H1 (cell line): ENCODE results near the gene VAT1L. TPM values are rescaled to one million over a fixed set of nuclear protein-coding genes. Genes with fewer than 3 reads are reported as not detected.

Source experiments
- CTCF ChIA-PET: fragments of 300-600 bp; sonication (Branson Sonifier 250); formaldehyde crosslinking; loops from one replicate; lab custom pipeline; 2021; ENCODE audit not compliant: partially characterized antibody; lab: Charles Lee
- POLR2A ChIA-PET: fragments of 300-600 bp; sonication (Branson Sonifier 250); formaldehyde crosslinking; loops from one replicate; lab custom pipeline; 2021; ENCODE audit warnings: inconsistent platforms; ENCODE audit not compliant: partially characterized antibody; lab: Charles Lee
- DNase-seq, 2 experiments: peaks; one replicate each; pipeline versions ENCODE4 v3.0.0 to v3.0.0-alpha.2; 2010 to 2022; ENCODE audit warnings: low spot score in 2 of 2, low read depth in 1 of 2, mixed read lengths in 1 of 2
- FAIRE-seq: peaks from 2 replicates; lab custom pipeline; 2011; peaks lifted over from hg19 to GRCh38; lab: Jason Lieb, UNC
- H2AFZ ChIP-seq: 2 replicates; pipeline ENCODE4 v1.8.1; 2012; ENCODE audit warnings: low read length, inconsistent platforms
- H2AK5ac ChIP-seq: 2 replicates; pipeline ENCODE4 v1.6.1; 2013; ENCODE audit warnings: low read depth, low read length
- H2BK120ac ChIP-seq: replicated peaks from 2 replicates; pipeline ENCODE3; 2013; ENCODE audit warnings: low read depth, low read length, inconsistent platforms
- H2BK12ac ChIP-seq: 2 replicates; pipeline ENCODE4 v1.6.1; 2013; ENCODE audit warnings: low read depth, low read length
- H2BK15ac ChIP-seq: 2 replicates; pipeline ENCODE4 v1.6.1; 2013; ENCODE audit warnings: low read length
- H2BK20ac ChIP-seq: 2 replicates; pipeline ENCODE4 v1.6.1; 2013; ENCODE audit warnings: low read length
- H2BK5ac ChIP-seq: 2 replicates; pipeline ENCODE4 v1.6.1; 2013; ENCODE audit warnings: low read depth, low read length
- H3K14ac ChIP-seq: 2 replicates; pipeline ENCODE4 v1.6.1; 2013; ENCODE audit warnings: inconsistent platforms; ENCODE audit not compliant: insufficient read length
- H3K18ac ChIP-seq: 2 replicates; pipeline ENCODE4 v1.6.1; 2013; ENCODE audit warnings: low read length; ENCODE audit errors: extremely low read depth
- H3K23ac ChIP-seq: 2 replicates; pipeline ENCODE4 v1.6.1; 2013; ENCODE audit warnings: inconsistent platforms; ENCODE audit not compliant: insufficient read length
- H3K23me2 ChIP-seq: 2 replicates; pipeline ENCODE4 v1.6.1; 2013; ENCODE audit warnings: low read depth, low read length
- H3K27ac ChIP-seq: 2 replicates; pipeline ENCODE4 v1.6.1; 2011; ENCODE audit warnings: low read depth, low read length, inconsistent platforms
- H3K27me3 ChIP-seq, 4 experiments: replicated peaks in 1 of 4; 1 replicate in 1 of 4; 2 replicates in 3 of 4; pipeline versions ENCODE4 v1.6.1 to v1.8.1; 2011 to 2013; ENCODE audit warnings: low read length in 3 of 4, mild to moderate bottlenecking in 3 of 4, inconsistent platforms in 2 of 4, mixed read lengths in 2 of 4, moderate library complexity in 1 of 4; ENCODE audit not compliant: control insufficient read depth in 3 of 4, insufficient read depth in 3 of 4; ENCODE audit errors: extremely low read depth in 1 of 4
- H3K36me3 ChIP-seq, 4 experiments: 2 replicates each; pipeline versions ENCODE4 v1.6.1 to v1.8.1; 2011 to 2013; ENCODE audit warnings: mild to moderate bottlenecking in 4 of 4, low read length in 3 of 4, moderate library complexity in 2 of 4, control low read depth in 1 of 4, inconsistent platforms in 1 of 4; ENCODE audit not compliant: insufficient read depth in 4 of 4, control insufficient read depth in 2 of 4
- H3K4ac ChIP-seq: replicated peaks from 2 replicates; pipeline ENCODE3; 2013; ENCODE audit warnings: low read length, low read depth, mixed read lengths, inconsistent platforms; ENCODE audit not compliant: insufficient read length
- H3K4me1 ChIP-seq, 4 experiments: replicated peaks in 1 of 4; 1 replicate in 1 of 4; 2 replicates in 3 of 4; pipeline versions ENCODE4 v1.6.1 to v1.8.1; 2011 to 2013; ENCODE audit warnings: low read length in 3 of 4, inconsistent platforms in 2 of 4, mixed read lengths in 1 of 4; ENCODE audit not compliant: insufficient read depth in 4 of 4, control insufficient read depth in 3 of 4
- H3K4me2 ChIP-seq, 2 experiments: 2 replicates each; pipeline versions ENCODE4 v1.6.1 to v1.8.1; 2011 to 2013; ENCODE audit warnings: low read depth in 2 of 2, low read length in 2 of 2, control low read depth in 1 of 2, inconsistent platforms in 1 of 2, mild to moderate bottlenecking in 1 of 2; ENCODE audit not compliant: insufficient read depth in 1 of 2
- H3K4me3 ChIP-seq, 4 experiments: fragments of 200-600, 300-600 bp in 1 of 4; sonication (generic), shearing (Covaris generic), sonication (Bioruptor Twin) in 1 of 4; 2 replicates each; pipeline versions ENCODE4 v1.5.1 to v1.8.1; 2011 to 2016; ENCODE audit warnings: low read length in 4 of 4, low read depth in 3 of 4, control low read depth in 2 of 4, inconsistent platforms in 2 of 4, mild to moderate bottlenecking in 2 of 4, mixed read lengths in 1 of 4, moderate library complexity in 1 of 4; ENCODE audit not compliant: insufficient read depth in 2 of 4; ENCODE audit errors: extremely low read depth in 1 of 4
- H3K56ac ChIP-seq: replicated peaks from 2 replicates; pipeline ENCODE3; 2013; ENCODE audit warnings: low read depth, mild to moderate bottlenecking, mixed read lengths, low read length, inconsistent platforms; ENCODE audit not compliant: insufficient read length
- H3K79me1 ChIP-seq: 2 replicates; pipeline ENCODE4 v1.6.1; 2013; ENCODE audit warnings: low read depth, low read length, control low read depth
- H3K79me2 ChIP-seq, 2 experiments: 2 replicates each; pipeline versions ENCODE4 v1.6.1 to v1.8.1; 2012 to 2013; ENCODE audit warnings: low read length in 2 of 2, mild to moderate bottlenecking in 2 of 2, inconsistent platforms in 1 of 2; ENCODE audit not compliant: insufficient read depth in 2 of 2, control insufficient read depth in 1 of 2
- H3K9ac ChIP-seq, 4 experiments: replicated peaks in 1 of 4; 1 replicate in 1 of 4; 2 replicates in 3 of 4; pipeline versions ENCODE4 v1.6.1 to v1.8.1; 2011 to 2013; ENCODE audit warnings: low read depth in 3 of 4, low read length in 3 of 4, control low read depth in 2 of 4, mild to moderate bottlenecking in 2 of 4, moderate library complexity in 2 of 4, inconsistent platforms in 1 of 4; ENCODE audit errors: extremely low read depth in 1 of 4
- H3K9me3 ChIP-seq, 2 experiments: 2 replicates each; pipeline versions ENCODE4 v1.6.1 to v1.8.1; 2012 to 2013; ENCODE audit warnings: mild to moderate bottlenecking in 2 of 2, moderate library complexity in 2 of 2, control low read depth in 1 of 2, inconsistent platforms in 1 of 2, low read depth in 1 of 2, low read length in 1 of 2, mixed read lengths in 1 of 2; ENCODE audit not compliant: insufficient read depth in 2 of 2
- H4K20me1 ChIP-seq, 2 experiments: replicated peaks in 1 of 2; 2 replicates each; pipeline versions ENCODE3 to v1.8.1; 2011 to 2013; ENCODE audit warnings: inconsistent platforms in 2 of 2, low read length in 2 of 2, mild to moderate bottlenecking in 1 of 2; ENCODE audit not compliant: insufficient read depth in 2 of 2, control insufficient read depth in 1 of 2
- H4K5ac ChIP-seq: 2 replicates; pipeline ENCODE4 v1.6.1; 2013; ENCODE audit warnings: low read length, low read depth, mixed read lengths, inconsistent platforms; ENCODE audit not compliant: insufficient read length
- H4K8ac ChIP-seq: 2 replicates; pipeline ENCODE4 v1.8.0; 2013; ENCODE audit warnings: mild to moderate bottlenecking, moderate library complexity, low read length, inconsistent platforms; ENCODE audit not compliant: insufficient read depth; ENCODE audit errors: extremely low read depth
- H4K91ac ChIP-seq: replicated peaks from 2 replicates; pipeline ENCODE3; 2013; ENCODE audit warnings: low read length, mixed read lengths, inconsistent platforms; ENCODE audit not compliant: insufficient read length
- BACH1 ChIP-seq: IDR thresholded peaks from 2 replicates; pipeline ENCODE4 v1.6.1; 2012; ENCODE audit warnings: low read length, improper control_type of control experiment
- BRCA1 ChIP-seq: IDR thresholded peaks from 2 replicates; pipeline ENCODE4 v1.6.1; 2012; ENCODE audit warnings: low read depth, low read length, improper control_type of control experiment
- CBX5 ChIP-seq: fragments of 300-800, 300-1000 bp; sonication (generic); IDR thresholded peaks from 2 replicates; pipeline ENCODE4 v1.7.1; 2016; ENCODE audit warnings: antibody characterized with exemption, low read length, low read depth
- CHD2 ChIP-seq: IDR thresholded peaks from 2 replicates; pipeline ENCODE4 v1.6.1; 2012; ENCODE audit warnings: low read length, improper control_type of control experiment
- EP300 ChIP-seq, 2 experiments: IDR thresholded peaks; 1 replicate in 1 of 2; 2 replicates in 1 of 2; pipeline ENCODE4 v1.6.1; 2011 to 2012; ENCODE audit warnings: low read depth in 2 of 2, low read length in 2 of 2, mild to moderate bottlenecking in 2 of 2, borderline replicate concordance in 1 of 2, inconsistent platforms in 1 of 2, moderate library complexity in 1 of 2
- FOSL1 ChIP-seq: IDR thresholded peaks from 2 replicates; pipeline ENCODE4 v1.6.1; 2011; ENCODE audit warnings: mild to moderate bottlenecking, low read depth, low read length, moderate library complexity; ENCODE audit not compliant: insufficient read depth
- RBBP5 ChIP-seq: IDR thresholded peaks from 2 replicates; pipeline ENCODE4 v1.7.1; 2012; ENCODE audit warnings: low read depth, mild to moderate bottlenecking, inconsistent platforms, low read length, moderate library complexity, borderline replicate concordance
- SAP30 ChIP-seq: fragments of 300-600 bp; sonication (generic); IDR thresholded peaks from 2 replicates; pipeline ENCODE4 v1.7.1; 2012; ENCODE audit warnings: low read length, moderate library complexity, mild to moderate bottlenecking, inconsistent platforms; ENCODE audit not compliant: insufficient read depth, insufficient replicate concordance
- SP4 ChIP-seq: IDR thresholded peaks from 2 replicates; pipeline ENCODE4 v1.6.1; 2012; ENCODE audit warnings: low read length, inconsistent platforms
- TCF12 ChIP-seq: IDR thresholded peaks from 2 replicates; pipeline ENCODE4 v1.6.1; 2011; ENCODE audit warnings: low read depth, mild to moderate bottlenecking, low read length
- WGBS, 2 experiments: shearing (Covaris generic) in 1 of 2; methylation state at CpG; one replicate each; pipeline versions ENCODE4 v1.1.6 to v1.1.7; 2013 to 2015; ENCODE audit warnings: low lambda C conversion rate in 2 of 2, mixed read lengths in 2 of 2, inconsistent platforms in 1 of 2, low coverage in 1 of 2, missing lambda C conversion rate in 1 of 2; ENCODE audit not compliant: insufficient replicate concordance in 2 of 2, insufficient coverage in 1 of 2, insufficient read length in 1 of 2; ENCODE audit errors: extremely low coverage in 1 of 2, missing lambda C conversion rate in 1 of 2; 5-methylcytosine and 5-hydroxymethylcytosine counted together
- polyA plus RNA-seq, 7 experiments: library from polyadenylated mRNA; depleted of rRNA in 3 of 7; stranded (reverse) in 5 of 7; unstranded in 2 of 7; fragments of >200 nt in 5 of 7; fragments of 200-250 nt in 2 of 7; gene quantifications; 1 replicate in 5 of 7; 2 replicates in 1 of 7; 4 replicates in 1 of 7; pipeline versions ENCODE4 v1.2.1 to v1.2.3, GENCODE V29; 2011 to 2013; ENCODE audit warnings: missing spikeins in 2 of 7, mixed read lengths in 2 of 7
- total RNA-seq: library from RNA; stranded (reverse); fragmentation: NEBNext Ultra II Directional; extraction: Animal tissue kit (Norgen Biotek cat#: 25700); gene quantifications from 2 replicates; pipeline ENCODE4 v1.2.1, GENCODE V29; 2021
- TF ChIP-seq, protein P1 (sequence below): IDR thresholded peaks from 2 replicates; pipeline ENCODE4 v1.6.1; 2012; ENCODE audit warnings: inconsistent platforms

Gene VAT1L
- total and polyA plus RNA-seq, 2 of the 8 experiments (the other 6 are each of a cell fraction or from before 2014, with no cell fraction given): 46.3 to 48.2 TPM

DNA sequence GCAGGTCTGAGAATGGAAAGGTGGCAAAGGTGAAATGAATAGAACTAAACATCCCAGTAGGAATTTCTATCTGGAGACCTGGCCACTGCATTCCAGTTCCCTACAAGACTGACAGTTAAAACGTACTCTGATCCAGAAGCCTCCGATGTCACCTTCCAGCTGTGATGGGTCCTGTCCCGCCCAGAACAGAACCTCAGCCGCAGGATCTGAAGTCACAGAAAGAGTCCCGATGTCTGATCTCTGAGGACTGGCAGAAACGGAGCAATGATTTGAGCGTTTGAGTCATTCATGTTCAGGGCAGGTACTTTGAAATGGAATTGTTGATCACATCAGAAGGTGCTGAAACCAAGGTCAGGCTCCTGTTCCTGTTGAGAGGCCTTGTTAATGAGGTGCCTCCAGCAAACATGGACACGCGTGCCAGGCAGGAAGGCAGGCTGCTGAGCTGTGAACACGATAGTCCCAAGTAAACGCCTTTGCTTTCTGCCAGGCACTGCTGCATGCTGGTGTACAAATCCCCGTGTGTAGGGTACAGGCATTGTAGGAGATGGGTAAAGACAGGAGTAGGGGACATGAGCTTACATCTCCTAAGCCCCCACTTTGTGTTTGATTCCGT is 61.4 kb downstream of the VAT1L start:
- Histone ChIP-seq H3K4me2 (no peak overlapping the region), H3K56ac (no peak overlapping the region), H3K9ac (no peak overlapping the region), H2BK12ac (no peak overlapping the region), H2BK120ac (no peak overlapping the region), H3K18ac (no peak overlapping the region), H3K27ac (no peak overlapping the region), H2AFZ (no peak overlapping the region), H4K5ac (no peak overlapping the region), H3K4me1 (0 out of 7 replicates have a peak, but pooled peaks cover 0 to 2% (median 0%) of the 10 kb centered on the region in 4 experiments), H4K8ac (no peak overlapping the region), H3K79me2 (no peaks in the 10 kb centered on the region), H3K4me3 (no peak overlapping the region), H3K23me2 (no peaks in the 10 kb centered on the region), H4K20me1 (peaks cover 0 to 4% of the 10 kb centered on the region in 2 experiments), H2AK5ac (no peak overlapping the region), H3K4ac (no peak overlapping the region), H2BK5ac (no peak overlapping the region), H2BK20ac (no peak overlapping the region), H3K14ac (no peak overlapping the region), H3K36me3 (peaks cover 0 to 3% (median 0%) of the 10 kb centered on the region in 4 experiments; a peak in 2 of 8 replicates), H3K27me3 (no peaks in the 10 kb centered on the region), H3K79me1 (no peaks in the 10 kb centered on the region), H3K23ac (no peak overlapping the region), H4K91ac (no peak overlapping the region), H2BK15ac (no peak overlapping the region), H3K9me3 (no peaks in the 10 kb centered on the region)
- no peak for FAIRE-seq
- DNase-seq: no peak
- TF ChIP-seq CHD2: no peak
- no peak for TF ChIP-seq BRCA1
- no peak for TF ChIP-seq FOSL1
- TF ChIP-seq, protein P1, sequence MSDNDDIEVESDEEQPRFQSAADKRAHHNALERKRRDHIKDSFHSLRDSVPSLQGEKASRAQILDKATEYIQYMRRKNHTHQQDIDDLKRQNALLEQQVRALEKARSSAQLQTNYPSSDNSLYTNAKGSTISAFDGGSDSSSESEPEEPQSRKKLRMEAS: no peak
- TF ChIP-seq CBX5: no peak
- no peak for TF ChIP-seq EP300 (IDR thresholded peaks at IDR 0.05; ENCODE audit: borderline replicate concordance in 1 of 2, low read depth in 2 of 2, low read length in 2 of 2)
- TF ChIP-seq TCF12: no peak
- no peak for TF ChIP-seq SAP30
- no peak for TF ChIP-seq RBBP5
- TF ChIP-seq BACH1: no peak
- no peak for TF ChIP-seq SP4
- CTCF ChIA-PET: interaction anchor here (1.2 to 1.6 kb wide), 3 partner anchors 19 to 153 kb away, joined by 3 to 4 read pairs (median 3); no protein-coding TSS in a partner anchor
- POLR2A ChIA-PET: no interaction called here
- 87% methylated on average over 13 of the region's 13 CpGs; no CpG with 5 or more reads in 1 of the 2 experiments for WGBS, 2 experiments
